Activated CD8-positive, alpha-beta T cell treated with anti-CD3 and anti-CD28 coated beads, Interleukin-2, amount 10 ng/mL, durations not matched to agents 7 days and 5 days (primary cell): Measurements from ENCODE around the gene AMIGO2. TPM values are rescaled to one million over a fixed set of nuclear protein-coding genes. Genes with fewer than 3 reads are reported as not detected.
"Not testable (repeated sequence)": the region's sequence is repeated elsewhere in the genome, so short reads cannot be mapped to it uniquely, and the experiment has no call there.

Source experiments
- ATAC-seq: fragments of 150-1000 bp; cut with Tn5 transposase; one replicate; pipeline ENCODE4 v1.10.0; 2021; ENCODE audit warnings: moderate library complexity
- CTCF ChIA-PET: fragments of 350-600 bp; sonication (Branson Sonifier 250); formaldehyde crosslinking; loops from one replicate; lab custom pipeline; 2021; ENCODE audit warnings: antibody characterized with exemption; lab: Charles Lee
- POLR2A ChIA-PET: fragments of 350-600 bp; sonication (Branson Sonifier 250); formaldehyde crosslinking; loops from one replicate; lab custom pipeline; 2021; ENCODE audit warnings: antibody characterized with exemption; lab: Charles Lee
- DNase-seq: peaks from one replicate; pipeline ENCODE4 v3.0.0-alpha.2; 2020
- H3K27ac Mint-ChIP-seq: one replicate; pipeline ENCODE4 v1.8.0; 2021; ENCODE audit warnings: mild to moderate bottlenecking, mixed read lengths
- H3K27me3 Mint-ChIP-seq: one replicate; pipeline ENCODE4 v1.8.0; 2021; ENCODE audit warnings: low read depth, mixed read lengths
- H3K36me3 Mint-ChIP-seq: one replicate; pipeline ENCODE4 v1.8.0; 2021; ENCODE audit warnings: low read depth, mixed read lengths
- H3K4me1 Mint-ChIP-seq: one replicate; pipeline ENCODE4 v1.8.0; 2021; ENCODE audit warnings: low read depth, mixed read lengths
- H3K4me3 Mint-ChIP-seq: one replicate; pipeline ENCODE4 v1.8.0; 2021; ENCODE audit warnings: mild to moderate bottlenecking, mixed read lengths
- H3K9me3 Mint-ChIP-seq: one replicate; pipeline ENCODE4 v1.8.0; 2022; ENCODE audit warnings: mixed read lengths; ENCODE audit not compliant: insufficient read depth
- total RNA-seq, 2 experiments: library from RNA; stranded (reverse); gene quantifications; one replicate each; pipeline ENCODE4 v1.2.3, GENCODE V29; 2021

AMIGO2 gene, protein sequence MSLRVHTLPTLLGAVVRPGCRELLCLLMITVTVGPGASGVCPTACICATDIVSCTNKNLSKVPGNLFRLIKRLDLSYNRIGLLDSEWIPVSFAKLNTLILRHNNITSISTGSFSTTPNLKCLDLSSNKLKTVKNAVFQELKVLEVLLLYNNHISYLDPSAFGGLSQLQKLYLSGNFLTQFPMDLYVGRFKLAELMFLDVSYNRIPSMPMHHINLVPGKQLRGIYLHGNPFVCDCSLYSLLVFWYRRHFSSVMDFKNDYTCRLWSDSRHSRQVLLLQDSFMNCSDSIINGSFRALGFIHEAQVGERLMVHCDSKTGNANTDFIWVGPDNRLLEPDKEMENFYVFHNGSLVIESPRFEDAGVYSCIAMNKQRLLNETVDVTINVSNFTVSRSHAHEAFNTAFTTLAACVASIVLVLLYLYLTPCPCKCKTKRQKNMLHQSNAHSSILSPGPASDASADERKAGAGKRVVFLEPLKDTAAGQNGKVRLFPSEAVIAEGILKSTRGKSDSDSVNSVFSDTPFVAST
- total RNA-seq: 10 to 100 TPM; 10.2 TPM

DNA sequence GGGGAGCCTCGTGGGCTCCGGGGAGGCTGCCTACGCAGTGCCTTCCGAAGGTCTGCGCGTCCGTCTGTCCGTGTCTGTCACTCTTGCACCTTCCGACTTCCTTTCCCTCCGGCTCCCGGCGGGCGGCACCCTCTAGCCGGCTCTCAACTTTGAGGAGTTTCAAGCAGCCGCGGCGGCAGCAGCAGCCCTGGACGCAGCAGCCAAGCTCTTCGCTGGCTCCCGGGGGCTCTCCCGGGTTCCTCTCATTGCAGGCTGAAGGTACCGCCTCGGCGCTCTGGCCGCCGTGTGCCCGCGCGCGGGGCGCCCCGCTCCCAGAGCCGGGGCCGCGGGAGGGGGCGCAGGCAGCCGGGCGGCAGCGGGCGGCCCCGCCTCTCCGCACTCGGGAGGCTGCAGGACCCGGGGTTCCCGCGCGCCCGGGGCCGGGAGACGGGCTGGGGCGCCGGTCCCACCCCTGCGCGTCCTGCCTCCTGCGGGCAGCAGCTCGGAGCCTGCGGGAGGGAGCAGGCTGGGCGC is at the start of gene AMIGO2, which contains the start of gene PCED1B:
TSS of gene AMIGO2 (minus strand) at position 492 of the 513 bp plus-strand sequence. CDS start 957 bp downstream, outside the sequence.
TSS of gene PCED1B (plus strand) at position 154 of the 513 bp plus-strand sequence. CDS start 155,443 bp downstream, outside the sequence.
- Mint-ChIP-seq H3K4me1 (peaks cover 62% of the 10 kb centered on the region), H3K36me3 (peaks cover 32% of the 10 kb centered on the region), H3K27ac (peak within 1 kb of the TSS; percentile 90), H3K9me3 (no peaks in the 10 kb centered on the region), H3K27me3 (no peaks in the 10 kb centered on the region), H3K4me3 (peak within 1 kb of the TSS; percentile 94)
- peak; percentile 77 for DNase-seq
- CTCF ChIA-PET: interaction anchor here (0.7 to 4.4 kb wide), 20 partner anchors 9 to 329 kb away, joined by 3 to 47 read pairs (median 4); no protein-coding TSS in a partner anchor
- POLR2A ChIA-PET: interaction anchor here (0.6 to 3.6 kb wide), 15 partner anchors 8 to 318 kb away, joined by 3 to 30 read pairs (median 5); no protein-coding TSS in a partner anchor
- ATAC-seq: peak; percentile 67

DNA sequence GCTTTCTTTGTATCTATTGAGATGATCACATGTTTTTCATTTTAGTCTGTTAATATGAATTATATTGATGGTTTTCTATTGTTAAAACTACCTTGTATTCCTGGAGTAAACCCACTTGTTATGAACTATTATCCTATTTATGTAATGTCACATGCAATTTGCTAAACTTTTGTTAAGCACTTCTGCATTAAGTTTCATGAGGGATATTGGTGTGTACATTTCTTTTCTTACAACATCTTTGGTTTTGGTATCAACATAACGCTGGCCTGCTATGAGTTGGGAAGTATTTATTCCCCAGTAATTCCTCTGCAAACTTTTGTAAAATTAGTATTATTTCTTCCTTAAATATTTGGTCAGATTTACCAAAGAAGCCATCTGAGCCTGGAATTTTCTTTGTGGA is 46.5 kb upstream of the AMIGO2 start:
- Mint-ChIP-seq H3K4me3 (no peak overlapping the region), H3K36me3 (peaks cover 20% of the 10 kb centered on the region), H3K27me3 (no peaks in the 10 kb centered on the region), H3K4me1 (peaks cover under 1% of the 10 kb centered on the region), H3K27ac (no peak overlapping the region), H3K9me3 (no peaks in the 10 kb centered on the region)
- POLR2A ChIA-PET: no interaction called here
- CTCF ChIA-PET: interaction anchor here (1.3 kb wide), 1 partner anchor 55 kb away, joined by 4 read pairs; no protein-coding TSS in a partner anchor
- DNase-seq (no peak), ATAC-seq (no peak)

DNA sequence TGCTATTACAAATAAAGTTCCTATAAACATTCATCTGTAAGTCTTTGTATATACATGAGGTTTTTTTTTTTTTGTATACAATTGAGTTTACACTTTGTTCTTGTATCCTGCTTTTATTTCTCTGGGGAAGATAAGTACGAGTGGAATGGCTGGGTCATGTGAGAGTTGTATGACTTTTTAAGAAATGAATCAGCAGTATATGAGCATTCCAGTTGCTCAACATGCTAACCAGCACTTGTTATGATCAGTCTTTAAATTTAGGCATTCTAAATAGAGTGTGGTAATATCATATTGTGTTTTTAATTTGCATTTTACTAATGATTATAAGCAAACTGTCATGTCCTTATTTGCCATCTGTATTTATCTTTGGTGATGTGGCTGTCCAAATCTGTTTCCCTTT is 44.7 kb upstream of the AMIGO2 start:
- DNase-seq: no peak
- Mint-ChIP-seq H3K36me3 (peaks cover 24% of the 10 kb centered on the region), H3K27ac (no peak overlapping the region), H3K4me3 (no peak overlapping the region), H3K27me3 (no peaks in the 10 kb centered on the region), H3K4me1 (peaks cover 6% of the 10 kb centered on the region), H3K9me3 (no peaks in the 10 kb centered on the region)
- ChIA-PET POLR2A (no interaction called here), CTCF (no interaction called here)
- ATAC-seq: no peak

DNA sequence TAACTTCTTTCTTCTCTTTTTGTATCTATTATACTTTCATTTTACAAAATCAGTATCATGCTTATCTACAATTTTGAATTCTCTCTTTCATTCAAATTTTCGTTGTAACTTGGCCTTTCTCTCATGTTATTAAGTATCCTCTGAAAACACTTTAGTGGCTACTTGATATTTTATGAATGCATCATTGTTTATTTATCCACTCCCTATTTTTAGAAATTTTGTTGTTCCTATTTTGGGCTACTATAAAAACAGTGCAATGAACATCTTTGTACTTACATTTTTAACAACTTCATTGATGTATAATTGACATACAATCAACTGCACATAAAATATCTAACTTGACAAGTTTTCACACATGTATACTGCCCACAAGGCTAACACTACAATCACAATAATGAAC is 44.0 kb upstream of the AMIGO2 start:
- CTCF ChIA-PET: no interaction called here
- Mint-ChIP-seq H3K36me3 (peaks cover 32% of the 10 kb centered on the region), H3K4me3 (no peak overlapping the region), H3K9me3 (no peaks in the 10 kb centered on the region), H3K4me1 (peaks cover 6% of the 10 kb centered on the region), H3K27me3 (no peaks in the 10 kb centered on the region), H3K27ac (no peak overlapping the region)
- POLR2A ChIA-PET: no interaction called here
- DNase-seq (no peak), ATAC-seq (no peak)

DNA sequence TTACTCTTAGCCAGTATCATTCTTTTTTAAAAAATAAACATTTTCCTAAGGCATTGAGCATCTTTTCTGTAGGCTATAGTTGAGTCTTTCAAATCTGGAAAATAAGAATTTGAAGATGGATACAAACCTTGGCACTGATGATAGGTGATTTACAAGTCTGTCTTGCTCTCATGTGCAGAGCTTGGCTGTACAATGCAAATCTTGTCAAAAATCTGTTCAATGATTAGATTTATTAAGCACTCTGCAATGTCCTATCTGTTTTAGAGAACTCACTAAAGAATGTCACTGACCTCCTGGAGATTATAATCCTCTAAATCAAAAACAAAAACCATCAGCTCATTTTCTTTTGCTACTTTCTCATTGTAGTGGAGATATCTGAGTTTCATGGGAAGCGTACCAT is 42.8 kb upstream of the AMIGO2 start:
- peaks cover 41% of the 10 kb centered on the region for H3K36me3 Mint-ChIP-seq
- no peak for ATAC-seq
- H3K4me3 Mint-ChIP-seq: no peak overlapping the region
- H3K27me3 Mint-ChIP-seq: no peaks in the 10 kb centered on the region
- no peaks in the 10 kb centered on the region for H3K9me3 Mint-ChIP-seq
- peaks cover 11% of the 10 kb centered on the region for H3K4me1 Mint-ChIP-seq
- H3K27ac Mint-ChIP-seq: no peak overlapping the region
- CTCF ChIA-PET: interaction anchor here (1.2 to 1.6 kb wide), 2 partner anchors 51 to 275 kb away, joined by 4 read pairs; no protein-coding TSS in a partner anchor
- no peak for DNase-seq
- POLR2A ChIA-PET: no interaction called here

DNA sequence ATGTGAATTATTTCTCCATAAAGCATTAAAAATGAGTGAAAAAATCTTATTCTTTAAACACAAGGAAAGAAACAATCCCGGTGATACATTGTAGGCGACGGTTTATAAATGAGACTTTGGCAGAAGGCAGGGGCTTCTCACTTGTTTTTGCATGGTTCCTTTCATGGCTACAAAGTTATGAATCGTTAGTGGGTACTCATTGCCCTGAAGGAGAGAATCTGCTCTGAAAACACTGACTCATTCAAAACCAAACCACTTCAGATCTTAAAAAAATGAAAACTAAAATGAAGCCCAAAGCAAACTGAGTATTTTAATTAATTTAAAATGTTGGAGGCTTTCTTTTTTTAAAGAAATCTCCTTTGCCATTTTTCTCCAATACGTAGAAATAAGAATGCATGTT is 41.4 kb upstream of the AMIGO2 start:
- Mint-ChIP-seq H3K27ac (peak overlapping the region; percentile 0), H3K36me3 (peaks cover 44% of the 10 kb centered on the region), H3K9me3 (no peaks in the 10 kb centered on the region), H3K27me3 (no peaks in the 10 kb centered on the region), H3K4me1 (peaks cover 11% of the 10 kb centered on the region), H3K4me3 (no peak overlapping the region)
- ChIA-PET CTCF (interaction anchor here (1.0 kb wide), 1 partner anchor 50 kb away, joined by 4 read pairs; no protein-coding TSS in a partner anchor), POLR2A (no interaction called here)
- DNase-seq (no peak), ATAC-seq (no peak)

DNA sequence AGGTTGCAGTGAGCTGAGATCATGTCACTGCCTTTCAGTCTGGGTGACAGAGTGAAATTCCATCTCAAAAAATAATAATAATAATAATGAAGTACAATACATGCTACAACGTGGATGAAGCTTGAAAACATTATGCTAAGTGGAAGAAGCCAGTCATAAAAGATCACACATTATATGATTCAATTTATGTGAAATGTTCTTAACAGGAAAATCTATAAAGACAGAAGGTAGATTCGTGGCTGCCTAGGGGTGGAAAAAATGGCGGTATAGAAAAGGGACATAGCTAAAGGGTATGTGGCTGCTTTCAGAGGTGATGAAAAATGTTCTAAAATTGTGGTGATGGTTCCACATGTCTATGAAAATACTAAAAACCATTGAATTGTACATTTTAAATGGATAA is 41.0 kb upstream of the AMIGO2 start:
- DNase-seq: no peak
- H3K4me1 Mint-ChIP-seq: peaks cover 11% of the 10 kb centered on the region
- CTCF ChIA-PET: no interaction called here
- H3K27ac Mint-ChIP-seq: peak overlapping the region; percentile 0
- POLR2A ChIA-PET: no interaction called here
- H3K36me3 Mint-ChIP-seq: peaks cover 44% of the 10 kb centered on the region
- no peak for ATAC-seq
- no peaks in the 10 kb centered on the region for H3K9me3 Mint-ChIP-seq
- H3K4me3 Mint-ChIP-seq: no peak overlapping the region
- no peaks in the 10 kb centered on the region for H3K27me3 Mint-ChIP-seq

DNA sequence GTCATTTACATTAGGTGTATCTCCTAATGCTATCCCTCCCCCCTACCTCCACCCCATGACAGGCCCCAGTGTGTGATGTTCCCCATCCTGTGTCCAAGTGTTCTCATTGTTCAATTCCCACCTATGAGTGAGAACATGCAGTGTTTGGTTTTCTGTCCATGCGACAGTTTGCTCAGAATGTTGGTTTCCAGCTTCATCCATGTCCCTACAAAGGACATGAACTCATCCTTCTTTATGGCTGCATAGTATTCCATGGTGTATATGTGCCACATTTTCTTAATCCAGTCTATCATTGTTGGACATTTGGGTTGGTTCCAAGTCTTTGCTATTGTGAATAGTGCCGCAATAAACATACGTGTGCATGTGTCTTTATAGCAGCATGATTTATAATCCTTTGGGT is 37.5 kb upstream of the AMIGO2 start:
- CTCF ChIA-PET, ATAC-seq, POLR2A ChIA-PET, H3K9me3 Mint-ChIP-seq, H3K27ac Mint-ChIP-seq, H3K4me3 Mint-ChIP-seq, H3K27me3 Mint-ChIP-seq, DNase-seq: not testable (repeated sequence)
- Mint-ChIP-seq H3K36me3 (peaks cover 49% of the 10 kb centered on the region), H3K4me1 (peaks cover 19% of the 10 kb centered on the region)

DNA sequence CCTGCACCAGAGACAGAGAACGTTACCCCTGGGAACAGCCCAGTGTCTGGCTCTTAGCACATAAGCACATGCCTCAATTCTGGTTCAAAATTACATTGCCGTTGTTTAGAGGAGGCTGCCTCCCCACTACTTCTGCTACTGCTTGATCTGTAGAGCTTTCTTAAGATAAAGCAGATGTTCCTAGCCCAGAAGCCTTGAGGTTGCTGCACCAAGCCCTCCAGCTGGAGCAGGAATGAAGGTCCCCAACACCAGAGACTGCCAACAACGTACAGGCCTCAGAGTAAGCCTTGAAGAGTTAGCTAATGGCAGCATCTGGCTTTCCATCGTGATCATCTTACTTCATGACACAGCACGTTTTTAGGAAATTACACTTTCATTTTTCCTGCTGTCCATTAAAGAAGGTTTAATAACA is 34.7 kb upstream of the AMIGO2 start:
- POLR2A ChIA-PET: no interaction called here
- CTCF ChIA-PET: no interaction called here
- H3K27me3 Mint-ChIP-seq: no peaks in the 10 kb centered on the region

DNA sequence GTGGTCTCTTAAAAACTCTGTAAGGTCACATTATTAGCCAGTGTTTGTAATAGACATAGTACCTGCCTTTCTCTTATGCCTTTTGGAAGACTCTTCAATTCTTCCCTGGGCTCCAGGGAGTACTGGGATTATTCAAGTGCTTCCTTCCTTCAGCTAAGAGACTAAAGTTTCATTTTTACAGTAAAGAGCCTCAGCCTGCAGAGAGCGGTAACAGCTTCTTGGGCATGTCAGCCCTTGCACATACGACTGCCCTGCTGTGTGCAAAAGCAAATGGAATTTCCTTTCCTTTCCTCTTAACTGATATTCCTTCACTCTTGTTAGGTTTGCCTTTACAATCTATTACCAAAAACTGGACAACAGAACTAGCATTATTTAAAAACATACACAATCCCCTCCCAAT is 32.9 kb upstream of the AMIGO2 start:
- H3K27me3 Mint-ChIP-seq: no peaks in the 10 kb centered on the region
- H3K36me3 Mint-ChIP-seq: peaks cover 47% of the 10 kb centered on the region
- peak overlapping the region; percentile 44 for H3K27ac Mint-ChIP-seq
- ATAC-seq (no peak), DNase-seq (no peak)
- no peaks in the 10 kb centered on the region for H3K9me3 Mint-ChIP-seq
- CTCF ChIA-PET: interaction anchor here (0.8 to 1.9 kb wide), 8 partner anchors 9 to 103 kb away, joined by 3 to 8 read pairs (median 4); no protein-coding TSS in a partner anchor
- POLR2A ChIA-PET: interaction anchor here (1.2 to 1.6 kb wide), 2 partner anchors 33 to 104 kb away, joined by 3 to 5 read pairs; partner anchors contain the start of genes AMIGO2 and PCED1B
- no peak overlapping the region for H3K4me3 Mint-ChIP-seq
- H3K4me1 Mint-ChIP-seq: peaks cover 39% of the 10 kb centered on the region

More for the DNA sequence above, 34.7 kb upstream of the AMIGO2 start:
- no peak overlapping the region for H3K4me3 Mint-ChIP-seq
- peaks cover 41% of the 10 kb centered on the region for H3K4me1 Mint-ChIP-seq
- H3K36me3 Mint-ChIP-seq: peaks cover 52% of the 10 kb centered on the region
- no peak overlapping the region for H3K27ac Mint-ChIP-seq
- H3K9me3 Mint-ChIP-seq: no peaks in the 10 kb centered on the region
- ATAC-seq (no peak), DNase-seq (no peak)

DNA sequence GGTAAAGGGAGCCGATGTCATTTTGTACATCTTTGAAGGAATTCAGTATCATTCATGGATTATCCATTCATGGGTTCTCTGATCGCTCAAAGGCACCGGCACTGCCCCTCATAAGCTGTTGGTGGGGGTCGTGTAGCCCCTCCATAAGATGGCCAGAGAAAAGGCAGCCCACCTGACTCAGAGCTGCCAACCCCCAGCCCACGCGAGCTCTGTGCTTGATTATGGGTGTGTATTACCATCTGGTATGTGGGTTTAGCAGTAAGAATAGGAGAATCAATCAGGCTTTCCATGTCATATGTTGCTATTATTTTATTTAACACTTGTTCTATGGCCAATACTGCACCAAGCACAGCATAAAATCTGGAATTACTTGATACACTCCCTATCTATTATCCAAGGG is 32.1 kb upstream of the AMIGO2 start:
- peaks cover 42% of the 10 kb centered on the region for H3K36me3 Mint-ChIP-seq
- ATAC-seq (peak; percentile 15), DNase-seq (no peak)
- peak overlapping the region; percentile 40 for H3K4me3 Mint-ChIP-seq
- ChIA-PET POLR2A (interaction anchor here (1.2 to 1.6 kb wide), 2 partner anchors 32 to 104 kb away, joined by 3 to 5 read pairs; partner anchors contain the start of genes AMIGO2 and PCED1B), CTCF (interaction anchor here (1.0 to 1.9 kb wide), 8 partner anchors 10 to 195 kb away, joined by 3 to 8 read pairs (median 4); no protein-coding TSS in a partner anchor)
- H3K27me3 Mint-ChIP-seq: no peaks in the 10 kb centered on the region
- H3K9me3 Mint-ChIP-seq: no peaks in the 10 kb centered on the region
- H3K4me1 Mint-ChIP-seq: peaks cover 38% of the 10 kb centered on the region
- peak overlapping the region; percentile 83 for H3K27ac Mint-ChIP-seq
